Measurements from ENCODE around the gene SMCO1. TPM values are rescaled to one million over a fixed set of nuclear protein-coding genes. Genes with fewer than 3 reads are reported as not detected.

SMCO1 gene
- polyA plus RNA-seq, 1 of the 3 experiments (the other 2 are of a cell fraction), result not detected

GRCh38 chr3:196502775-196503195, 12.4 kb downstream of the SMCO1 start (continued):
- peak; percentile 63 for TF ChIP-seq MAX (IDR thresholded peaks at IDR 0.05; ENCODE audit: low read depth)
- 0 out of 2 replicates have a peak, but pooled peaks have one; percentile 15 for TF ChIP-seq PBX3 (IDR thresholded peaks at IDR 0.05)
- TF ChIP-seq RXRA (IDR thresholded peaks at IDR 0.05; ENCODE audit: borderline replicate concordance, low read depth), result no peak
- TF ChIP-seq FOSL2 (IDR thresholded peaks at IDR 0.05; ENCODE audit: borderline replicate concordance, low read depth), result peak; percentile 81
- TF ChIP-seq TCF12 (IDR thresholded peaks at IDR 0.05), result peak; percentile 56
- no peak for TF ChIP-seq MEF2A (IDR thresholded peaks at IDR 0.05; ENCODE audit: borderline replicate concordance, low read depth)
- peak; percentile 86 for TF ChIP-seq MXI1 (IDR thresholded peaks at IDR 0.05; ENCODE audit: low read depth, low read length)
- TF ChIP-seq SIN3A (IDR thresholded peaks at IDR 0.05; ENCODE audit: borderline replicate concordance, low read depth, low read length), result 0 out of 2 replicates have a peak, but pooled peaks have one; percentile 12
- no peak for TF ChIP-seq USF2 (IDR thresholded peaks at IDR 0.05; ENCODE audit: borderline replicate concordance, low read depth, low read length)
- TF ChIP-seq JUND (IDR thresholded peaks at IDR 0.05), result peak; percentile 57
- peak; percentile 85 for TF ChIP-seq NFIC (IDR thresholded peaks at IDR 0.05; ENCODE audit: borderline replicate concordance)

- no peak for DNase-seq
- H3K9me2 ChIP-seq, result no peaks in the 10 kb centered on the region
- H3K27ac ChIP-seq (ENCODE audit: low read depth in 2 of 2, low read length in 1 of 2), result peak overlapping the region; percentile 24 to 94; a peak in 3 of 4 replicates
- WGBS (ENCODE audit: low lambda C conversion rate), result 1% methylated on average over 14 of the region's 14 CpGs
- peak overlapping the region; percentile 77 to 99 for H3K4me3 ChIP-seq (ENCODE audit: low read depth in 2 of 2, low read length in 1 of 2)
- peaks cover 47% of the 10 kb centered on the region for H4K20me1 ChIP-seq (ENCODE audit: insufficient read depth)
- ChIA-PET POLR2A (interaction anchor here (0.8 kb wide), 1 partner anchor 442 kb away, joined by 3 read pairs; no protein-coding TSS in a partner anchor), CTCF (interaction anchor here (0.7 kb wide), 1 partner anchor 422 kb away, joined by 3 read pairs; no protein-coding TSS in a partner anchor)
- H3K9ac ChIP-seq, result peak overlapping the region; percentile 96
- peak overlapping the region; percentile 84 for H3K4me2 ChIP-seq
- 0 out of 2 replicates have a peak, but pooled peaks cover 3% of the 10 kb centered on the region for H3K9me3 ChIP-seq
- H3K36me3 ChIP-seq (replicated peaks in 1 of 2; ENCODE audit: control insufficient read depth in 1 of 2, insufficient read depth in 2 of 2, low read length in 1 of 2), result peaks cover 0 to 2% of the 10 kb centered on the region in 2 experiments
- no peaks in the 10 kb centered on the region for H3K27me3 ChIP-seq (ENCODE audit: insufficient read depth)
- H3K79me2 ChIP-seq (ENCODE audit: insufficient read depth), result peaks cover 70% of the 10 kb centered on the region
- H3K4me1 ChIP-seq (ENCODE audit: control insufficient read depth in 1 of 2, insufficient read depth in 2 of 2, low read depth in 1 of 2, low read length in 1 of 2), result peaks cover 0 to 4% of the 10 kb centered on the region in 2 experiments; a peak in 1 of 4 replicates
- peaks cover 22% of the 10 kb centered on the region for H3F3A ChIP-seq (replicated peaks; ENCODE audit: insufficient read depth)
- 0 out of 2 replicates have a peak overlapping the region, but pooled peaks have one; percentile 7 for H2AFZ ChIP-seq (ENCODE audit: low read depth)
- no peak for TF ChIP-seq GATA2 (CRISPR knock-in tag; IDR thresholded peaks at IDR 0.05)
- no peak for TF ChIP-seq FOSL2 (IDR thresholded peaks at IDR 0.05; ENCODE audit: borderline replicate concordance, low read depth)
- no peak for TF ChIP-seq POLR2AphosphoS5 (IDR thresholded peaks at IDR 0.05; ENCODE audit: low read depth, low read length)
- no peak for TF ChIP-seq IRF3 (IDR thresholded peaks at IDR 0.05; ENCODE audit: low read depth, low read length)
- TF ChIP-seq TAF1 (IDR thresholded peaks at IDR 0.05; ENCODE audit: borderline replicate concordance, low read depth, low read length), result no peak
- TF ChIP-seq RCOR1 (IDR thresholded peaks at IDR 0.05; ENCODE audit: low read length), result no peak
- TF ChIP-seq USF2 (IDR thresholded peaks at IDR 0.05; ENCODE audit: borderline replicate concordance, low read depth, low read length), result no peak
- no peak for TF ChIP-seq FOXJ3 (CRISPR knock-in tag; IDR thresholded peaks at IDR 0.05)
- TF ChIP-seq YY1 (IDR thresholded peaks at IDR 0.05; ENCODE audit: low read depth), result no peak
- no peak for TF ChIP-seq RFX5 (IDR thresholded peaks at IDR 0.05; ENCODE audit: low read length)
- no peak for TF ChIP-seq EP300 (IDR thresholded peaks at IDR 0.05; ENCODE audit: borderline replicate concordance in 1 of 2, low read depth in 1 of 2, low read length in 1 of 2)
- no peak for TF ChIP-seq GABPA (IDR thresholded peaks at IDR 0.05; ENCODE audit: low read depth)
- TF ChIP-seq REST (IDR thresholded peaks at IDR 0.05; ENCODE audit: low read depth, low read length), result no peak
- no peak for TF ChIP-seq ELF1 (IDR thresholded peaks at IDR 0.05)
Observed at GRCh38 chr3:196501316-196502044, 13.7 kb downstream of the SMCO1 start.

Data from SK-N-SH (cell line).